Smooth muscle cell (in vitro differentiated cells): ENCODE data around the gene NUMA1. TPM values are rescaled to one million over a fixed set of nuclear protein-coding genes. Genes with fewer than 3 reads are reported as not detected.

Source experiments
- DNase-seq: peaks from one replicate; lab custom pipeline; 2025; ENCODE audit not compliant: unreplicated experiment; lab: John Stamatoyannopoulos, UW
- H2AFZ ChIP-seq: fragments of 200-600 bp; sonication (generic); 2 replicates; pipeline ENCODE4 v1.6.0; 2016; ENCODE audit warnings: antibody characterized with exemption, low read depth, mild to moderate bottlenecking
- H3F3A ChIP-seq: fragments of 200-600 bp; sonication (generic); 2 replicates; pipeline ENCODE4 v1.6.0; 2017; ENCODE audit warnings: antibody characterized with exemption, low read depth
- H3K27ac ChIP-seq: fragments of 200-600 bp; sonication (generic); 2 replicates; pipeline ENCODE4 v1.5.1; 2016; ENCODE audit warnings: low read depth, mild to moderate bottlenecking
- H3K27me3 ChIP-seq: fragments of 200-600 bp; sonication (generic); 2 replicates; pipeline ENCODE4 v1.6.1; 2016; ENCODE audit warnings: low read depth, mild to moderate bottlenecking
- H3K36me3 ChIP-seq: fragments of 200-600 bp; sonication (generic); 2 replicates; pipeline ENCODE4 v1.5.1; 2016; ENCODE audit warnings: low read depth
- H3K4me1 ChIP-seq: fragments of 200-600 bp; sonication (generic); 2 replicates; pipeline ENCODE4 v1.5.1; 2016; ENCODE audit warnings: low read depth
- H3K4me2 ChIP-seq: fragments of 200-600 bp; sonication (generic); 2 replicates; pipeline ENCODE4 v1.6.0; 2016; ENCODE audit warnings: mild to moderate bottlenecking
- H3K4me3 ChIP-seq: fragments of 200-600 bp; sonication (generic); 2 replicates; pipeline ENCODE4 v1.5.1; 2016; ENCODE audit warnings: mild to moderate bottlenecking
- H3K79me2 ChIP-seq: fragments of 200-600 bp; sonication (generic); 2 replicates; pipeline ENCODE4 v1.6.0; 2016; ENCODE audit warnings: low read depth, mild to moderate bottlenecking
- H3K9ac ChIP-seq: fragments of 200-600 bp; sonication (generic); 2 replicates; pipeline ENCODE4 v1.6.0; 2016; ENCODE audit warnings: low read depth
- H3K9me3 ChIP-seq: fragments of 200-600 bp; sonication (generic); replicated peaks from 2 replicates; pipeline ENCODE4 v1.5.1; 2016; ENCODE audit warnings: low read depth
- H4K20me1 ChIP-seq: fragments of 200-600 bp; sonication (generic); 2 replicates; pipeline ENCODE4 v1.6.0; 2016; ENCODE audit warnings: low read depth
- WGBS: methylation state at CpG from one replicate; pipeline ENCODE4 v1.1.7; 2016; ENCODE audit warnings: low lambda C conversion rate; 5-methylcytosine and 5-hydroxymethylcytosine counted together
- polyA plus RNA-seq: library from polyadenylated mRNA; unstranded; fragments of >200 nt; fragmentation: Nextera tagmentation; extraction: Ambion mirVana; gene quantifications from 2 replicates; pipeline ENCODE4 v1.2.1, GENCODE V29; 2016
- total RNA-seq: library from RNA; depleted of rRNA; stranded (reverse); fragments of >200 nt; gene quantifications from 2 replicates; pipeline ENCODE4 v1.2.3, GENCODE V29; 2014
- TF ChIP-seq, protein P1 (sequence below): fragments of 200-600 bp; sonication (generic); IDR thresholded peaks from 2 replicates; pipeline ENCODE4 v1.5.1; 2017; ENCODE audit warnings: borderline replicate concordance, mild to moderate bottlenecking, antibody characterized with exemption; ENCODE audit not compliant: insufficient read depth, poor library complexity, severe bottlenecking

NUMA1 gene
- total and polyA plus RNA-seq, 2 experiments from 2014 or later = 72.4 to 107 TPM

DNA sequence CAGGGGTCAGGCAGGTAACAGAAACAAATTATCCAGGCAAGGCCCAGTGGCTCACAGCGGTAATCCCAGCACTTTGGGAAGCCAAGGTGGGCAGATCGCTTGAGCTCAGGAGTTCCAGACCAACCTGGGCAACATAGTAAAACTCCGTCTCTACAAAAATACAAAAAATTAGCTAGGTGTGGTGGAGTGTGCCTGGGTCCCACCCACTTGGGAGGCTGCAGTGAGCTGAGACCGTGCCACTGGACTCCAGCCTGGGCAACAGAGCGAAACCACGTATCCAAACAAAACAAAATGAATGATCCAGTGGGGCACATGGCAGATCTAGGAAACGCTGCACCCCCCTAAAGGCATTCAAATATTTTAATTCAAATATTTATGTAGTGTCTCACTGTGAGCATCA is 9.9 kb downstream of the NUMA1 start:
- Histone ChIP-seq H2AFZ (no peak overlapping the region), H3K36me3 (no peaks in the 10 kb centered on the region), H4K20me1 (no peaks in the 10 kb centered on the region), H3K4me2 (peak overlapping the region; percentile 81), H3K27me3 (no peaks in the 10 kb centered on the region), H3F3A (peaks cover 35% of the 10 kb centered on the region), H3K9ac (peak overlapping the region; percentile 45), H3K4me3 (no peak overlapping the region), H3K4me1 (peaks cover 64% of the 10 kb centered on the region), H3K9me3 (no peaks in the 10 kb centered on the region), H3K27ac (peak overlapping the region; percentile 99), H3K79me2 (peaks cover 66% of the 10 kb centered on the region)
- TF ChIP-seq, protein P1, sequence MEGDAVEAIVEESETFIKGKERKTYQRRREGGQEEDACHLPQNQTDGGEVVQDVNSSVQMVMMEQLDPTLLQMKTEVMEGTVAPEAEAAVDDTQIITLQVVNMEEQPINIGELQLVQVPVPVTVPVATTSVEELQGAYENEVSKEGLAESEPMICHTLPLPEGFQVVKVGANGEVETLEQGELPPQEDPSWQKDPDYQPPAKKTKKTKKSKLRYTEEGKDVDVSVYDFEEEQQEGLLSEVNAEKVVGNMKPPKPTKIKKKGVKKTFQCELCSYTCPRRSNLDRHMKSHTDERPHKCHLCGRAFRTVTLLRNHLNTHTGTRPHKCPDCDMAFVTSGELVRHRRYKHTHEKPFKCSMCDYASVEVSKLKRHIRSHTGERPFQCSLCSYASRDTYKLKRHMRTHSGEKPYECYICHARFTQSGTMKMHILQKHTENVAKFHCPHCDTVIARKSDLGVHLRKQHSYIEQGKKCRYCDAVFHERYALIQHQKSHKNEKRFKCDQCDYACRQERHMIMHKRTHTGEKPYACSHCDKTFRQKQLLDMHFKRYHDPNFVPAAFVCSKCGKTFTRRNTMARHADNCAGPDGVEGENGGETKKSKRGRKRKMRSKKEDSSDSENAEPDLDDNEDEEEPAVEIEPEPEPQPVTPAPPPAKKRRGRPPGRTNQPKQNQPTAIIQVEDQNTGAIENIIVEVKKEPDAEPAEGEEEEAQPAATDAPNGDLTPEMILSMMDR = no peak
- no peak for DNase-seq
- WGBS = 92% methylated on average over 7 of the region's 7 CpGs

- H3K4me2 ChIP-seq = peak overlapping the region; percentile 81
- peak overlapping the region; percentile 99 for H3K27ac ChIP-seq
- H3K9me3 ChIP-seq = no peaks in the 10 kb centered on the region
- H3K36me3 ChIP-seq = no peaks in the 10 kb centered on the region
- DNase-seq = peak; percentile 34
- peaks cover 30% of the 10 kb centered on the region for H3F3A ChIP-seq
- no peaks in the 10 kb centered on the region for H4K20me1 ChIP-seq
- H2AFZ ChIP-seq = no peak overlapping the region
- H3K79me2 ChIP-seq = peaks cover 66% of the 10 kb centered on the region
- peak overlapping the region; percentile 92 for H3K9ac ChIP-seq
- H3K4me3 ChIP-seq = no peak overlapping the region
- TF ChIP-seq, protein P1 = no peak
- H3K4me1 ChIP-seq = peaks cover 60% of the 10 kb centered on the region
- H3K27me3 ChIP-seq = no peaks in the 10 kb centered on the region
- WGBS = 0% methylated on average over 2 of the region's 2 CpGs
Observed at GRCh38 chr11:72069787-72070251, 10.5 kb downstream of the NUMA1 start.

- TF ChIP-seq, protein P1 = no peak
- H3K27ac ChIP-seq = peak overlapping the region; percentile 99
- H4K20me1 ChIP-seq = no peaks in the 10 kb centered on the region
- no peaks in the 10 kb centered on the region for H3K9me3 ChIP-seq
- H3K9ac ChIP-seq = peak overlapping the region; percentile 92
- H3K27me3 ChIP-seq = no peaks in the 10 kb centered on the region
- H3K4me2 ChIP-seq = peak overlapping the region; percentile 81
- H3K4me3 ChIP-seq = no peak overlapping the region
- H3K36me3 ChIP-seq = no peaks in the 10 kb centered on the region
- H3K79me2 ChIP-seq = peaks cover 66% of the 10 kb centered on the region
- H2AFZ ChIP-seq = no peak overlapping the region
- peaks cover 60% of the 10 kb centered on the region for H3K4me1 ChIP-seq
- DNase-seq = no peak
- peaks cover 30% of the 10 kb centered on the region for H3F3A ChIP-seq
Observed at GRCh38 chr11:72069200-72069599, 11.1 kb downstream of the NUMA1 start.

GRCh38 chr11:72067676-72068075 is 12.7 kb downstream of the NUMA1 start:
- no peaks in the 10 kb centered on the region for H4K20me1 ChIP-seq
- no peak overlapping the region for H3K4me2 ChIP-seq
- H3K79me2 ChIP-seq = peaks cover 71% of the 10 kb centered on the region
- H3K9me3 ChIP-seq = no peaks in the 10 kb centered on the region
- no peak overlapping the region for H3K9ac ChIP-seq
- DNase-seq = no peak
- TF ChIP-seq, protein P1 = no peak
- H3K36me3 ChIP-seq = no peaks in the 10 kb centered on the region
- peaks cover 53% of the 10 kb centered on the region for H3K4me1 ChIP-seq
- no peak overlapping the region for H2AFZ ChIP-seq
- no peak overlapping the region for H3K4me3 ChIP-seq
- H3K27ac ChIP-seq = peak overlapping the region; percentile 99
- peaks cover 21% of the 10 kb centered on the region for H3F3A ChIP-seq
- H3K27me3 ChIP-seq = no peaks in the 10 kb centered on the region
